NCI-H460 (cell line): Measurements from ENCODE around the gene GPR27. TPM values are rescaled to one million over a fixed set of nuclear protein-coding genes. Genes with fewer than 3 reads are reported as not detected.

Experiments
- DNase-seq: peaks from one replicate; pipeline ENCODE4 v3.0.0-alpha.2; 2016; ENCODE audit warnings: low read depth; ENCODE audit errors: extremely low read depth
- total RNA-seq: library from RNA; depleted of rRNA; stranded (reverse); fragments of >200 nt; shearing (Covaris generic); gene quantifications from 2 replicates; pipeline ENCODE4 v1.2.3, GENCODE V29; 2014; rRNA removed

The GPR27 gene
- total RNA-seq, 1 experiment from 2014 or later = 8.6 TPM

DNA sequence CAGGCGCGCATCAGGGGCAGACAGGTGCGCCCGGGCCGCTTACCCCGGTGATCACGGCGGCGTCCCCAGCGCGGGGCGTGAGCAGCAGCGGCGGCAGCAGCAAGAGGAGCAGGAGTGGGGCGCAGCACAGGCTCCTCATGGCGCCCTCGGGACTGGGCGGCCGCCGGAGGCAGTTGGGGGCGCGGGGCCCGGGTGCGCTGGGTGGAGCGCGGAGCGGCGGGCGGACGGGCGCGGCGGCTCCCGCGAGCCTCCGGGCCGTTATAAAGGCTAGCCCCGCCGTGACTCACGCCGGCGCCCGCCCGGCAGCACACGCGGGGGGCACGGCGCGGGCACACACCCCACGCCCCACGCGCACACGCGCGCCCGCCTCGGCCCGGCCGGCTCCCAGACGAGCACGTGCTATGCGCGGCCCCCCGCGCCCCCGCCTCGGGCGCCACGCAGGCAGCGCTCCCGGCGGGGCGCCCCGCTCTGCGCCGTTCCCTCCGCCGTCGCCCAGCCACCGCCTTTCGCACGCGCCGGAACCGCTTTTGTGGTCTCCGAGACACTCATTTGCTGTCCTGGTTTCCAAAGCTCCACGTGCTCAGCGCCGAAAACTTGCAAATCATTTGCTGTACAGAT is 31.4 kb downstream of the GPR27 start, which contains the start of gene PROK2:
TSS of gene PROK2 (minus strand) at position 235 of the 618 bp plus-strand sequence. CDS start at position 139, 96 bp downstream.
- no peak for DNase-seq

GRCh38 chr3:71785532-71786216 is 32.0 kb downstream of the GPR27 start:
- DNase-seq = no peak

- DNase-seq = no peak
These were observed 32.5 kb downstream of the GPR27 start for GRCh38 chr3:71786217-71786549.

GRCh38 chr3:71786551-71786950 is 32.9 kb downstream of the GPR27 start:
- no peak for DNase-seq

DNA sequence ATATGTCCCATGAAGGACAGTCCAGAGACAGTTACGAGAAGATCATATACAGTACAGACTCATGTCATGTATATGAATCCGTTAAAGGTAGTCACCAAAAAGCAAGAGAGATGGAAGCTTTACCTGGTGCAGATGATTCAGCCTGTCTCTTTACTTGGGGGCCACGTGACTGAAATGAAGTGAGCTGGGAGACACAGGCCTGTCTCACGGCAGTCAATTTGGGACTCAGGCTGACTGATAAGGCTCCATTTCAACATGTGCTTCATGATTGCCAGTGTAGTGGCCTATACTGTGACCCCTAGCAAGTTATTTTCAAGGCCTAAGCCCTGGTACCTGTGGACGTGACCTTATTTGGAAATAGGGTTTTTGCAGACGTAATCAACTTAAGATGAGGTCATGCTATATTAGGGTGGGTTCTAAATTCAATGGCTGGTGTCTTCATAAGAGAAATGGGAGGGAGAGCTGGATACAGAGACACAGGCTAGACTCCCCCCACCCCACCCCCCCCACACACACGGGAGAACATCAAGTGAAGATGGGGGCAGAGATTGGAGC is 34.3 kb downstream of the GPR27 start:
- no peak for DNase-seq

DNA sequence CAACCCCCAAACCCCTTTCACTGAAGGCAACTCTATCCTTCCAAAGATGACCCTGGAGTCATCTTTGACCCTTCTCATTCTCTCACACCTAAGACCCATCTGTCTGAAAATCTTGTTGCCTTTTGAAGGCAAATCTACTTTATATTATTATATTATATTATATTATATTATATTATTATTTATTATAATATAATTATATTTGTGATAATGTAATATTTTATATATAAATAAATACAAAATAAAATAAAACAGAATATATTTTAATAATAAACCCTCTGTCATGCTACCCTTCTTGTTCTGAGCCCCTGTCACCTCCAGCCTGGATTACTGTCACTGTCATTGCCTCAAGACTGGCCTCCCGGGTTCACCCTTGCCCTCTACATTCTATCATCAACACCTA is 36.3 kb downstream of the GPR27 start:
- no peak for DNase-seq

GRCh38 chr3:71791634-71792033 is 38.0 kb downstream of the GPR27 start:
- no peak for DNase-seq

DNA sequence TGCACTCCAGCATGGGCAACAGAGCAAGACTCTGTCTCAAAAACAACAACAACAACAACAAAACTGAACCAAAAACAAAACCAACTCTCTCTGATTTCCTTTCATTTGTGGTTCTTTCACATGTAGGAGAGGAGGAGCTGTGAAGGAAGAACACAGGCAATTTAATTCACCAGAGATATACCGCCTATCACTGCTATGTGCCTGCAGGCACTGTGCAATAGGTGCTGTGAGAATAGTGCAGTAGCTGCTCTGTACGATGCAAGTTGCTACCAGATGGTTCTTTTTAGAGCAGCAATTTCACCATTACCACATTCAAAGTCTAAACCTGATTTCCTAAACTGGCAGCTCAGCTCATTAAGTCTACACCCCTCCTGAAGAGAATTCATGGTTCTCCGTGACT is 42.6 kb downstream of the GPR27 start:
- DNase-seq = no peak

GRCh38 chr3:71797455-71797854 is 43.8 kb downstream of the GPR27 start:
- DNase-seq = no peak

GRCh38 chr3:71800023-71800422 is 46.4 kb downstream of the GPR27 start:
- no peak for DNase-seq

GRCh38 chr3:71801986-71802385 is 48.3 kb downstream of the GPR27 start:
- DNase-seq = no peak

DNA sequence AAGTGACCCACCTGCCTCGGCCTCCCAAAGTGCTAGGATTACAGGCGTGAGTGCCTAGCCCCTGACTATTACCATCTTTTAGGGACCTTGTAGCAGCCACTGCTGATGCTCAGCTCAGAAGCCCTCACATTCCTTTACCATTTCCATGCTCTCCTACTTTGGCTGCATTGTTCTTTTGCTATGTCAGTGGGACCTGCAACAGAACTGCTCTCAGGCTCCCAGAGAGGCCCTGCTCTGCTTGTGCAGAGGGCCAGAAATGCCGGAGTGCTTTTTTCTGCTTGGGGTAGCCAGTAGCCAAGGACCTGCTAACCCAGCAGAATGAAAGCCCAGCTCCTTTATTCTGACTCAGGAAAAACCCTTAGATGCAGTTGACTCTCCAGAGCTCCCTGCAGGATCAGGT is 49.6 kb downstream of the GPR27 start:
- DNase-seq = no peak

DNA sequence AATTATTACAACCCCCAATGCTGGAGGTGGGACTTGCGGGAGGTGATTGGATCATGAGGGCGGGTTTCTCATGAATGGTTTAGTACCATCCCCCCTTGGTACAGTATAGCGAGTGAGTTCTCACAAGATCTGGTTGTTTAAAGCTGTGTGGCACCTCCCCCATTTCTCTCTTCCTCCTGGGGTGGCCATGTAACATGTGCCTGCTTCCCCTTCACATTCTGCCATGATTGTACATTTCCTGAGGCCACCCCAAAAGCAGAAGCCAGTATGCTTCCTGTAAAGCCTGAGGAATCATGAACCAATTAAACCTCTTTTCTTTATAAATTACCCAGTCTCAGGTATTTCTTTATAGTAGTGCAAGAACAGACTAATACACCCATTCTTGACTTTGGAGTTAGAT is 51.5 kb downstream of the GPR27 start:
- DNase-seq = no peak

GRCh38 chr3:71805691-71806090 is 52.0 kb downstream of the GPR27 start:
- DNase-seq = no peak

Other genes with a start within 250 kb of the GPR27 start
- 5.4 and 6.7 TPM in 2 replicates for gene FOXP1, start 170.1 kb upstream of the GPR27 start, total RNA-seq
- 3.9 and 4.3 TPM in 2 replicates for gene EIF4E3, start 28.5 kb upstream of the GPR27 start, total RNA-seq
- 0.07 TPM in 1 of 2 replicates, not detected in the other for gene PROK2, start 31.3 kb downstream of the GPR27 start, total RNA-seq